Effector CD8-positive, alpha-beta T cell (primary cell): Measurements from ENCODE around the gene IGSF9.

Experiments
- DNase-seq: peaks from one replicate; lab custom pipeline; 2025; lab: John Stamatoyannopoulos, UW

IGSF9 gene

GRCh38 chr1:159933347-159933746 lies 12.1 kb downstream of the IGSF9 start:
- DNase-seq = no peak

DNA sequence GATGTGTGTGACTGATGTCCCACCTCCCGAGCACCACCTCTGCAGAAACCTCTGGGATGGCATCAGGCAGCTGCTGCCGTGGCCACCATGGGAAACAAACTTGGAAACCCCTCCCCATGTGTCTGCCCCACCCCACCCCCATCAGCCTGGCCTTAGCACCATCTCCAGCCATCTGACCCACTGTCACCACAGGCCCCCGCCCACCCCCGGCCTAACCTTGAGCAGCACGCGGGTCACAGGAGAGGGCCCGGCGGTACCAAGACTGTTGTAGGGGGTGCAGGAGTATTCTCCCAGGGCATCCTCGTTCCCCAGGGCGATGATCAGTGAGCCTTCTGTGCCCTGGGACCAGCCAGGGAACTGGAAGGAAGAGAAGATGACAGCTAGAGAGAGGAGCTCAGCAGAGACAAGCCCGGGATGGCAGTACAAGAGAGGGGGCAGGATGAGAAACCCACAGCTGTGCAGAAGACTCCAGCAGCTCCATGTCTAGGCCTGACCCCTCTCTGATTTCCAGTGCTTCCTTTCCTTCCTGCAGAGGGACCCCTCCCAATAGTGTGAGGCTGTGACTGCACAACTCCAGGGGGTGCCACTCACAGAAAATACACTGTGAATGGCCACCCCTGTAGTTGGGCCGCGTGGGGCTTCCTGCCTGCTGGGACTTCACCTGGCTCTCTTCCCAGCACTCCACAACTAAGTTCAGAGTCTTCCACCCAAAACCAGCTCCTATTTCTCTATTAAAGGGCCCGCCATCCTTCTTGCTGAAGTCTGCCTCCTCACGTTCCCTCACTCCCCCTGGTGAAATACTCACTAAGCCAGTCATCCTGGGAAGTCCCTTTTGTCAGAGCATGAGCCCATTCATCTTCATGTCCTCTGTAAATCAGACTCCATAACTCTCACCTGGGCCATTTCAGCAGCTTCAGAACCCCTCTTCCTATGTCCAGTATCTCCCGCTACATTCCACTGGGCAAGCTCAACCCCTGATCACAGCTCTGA lies 12.8 kb downstream of the IGSF9 start:
- no peak for DNase-seq

- DNase-seq = no peak
Measured at GRCh38 chr1:159931795-159932173, 13.6 kb downstream of the IGSF9 start.

DNA sequence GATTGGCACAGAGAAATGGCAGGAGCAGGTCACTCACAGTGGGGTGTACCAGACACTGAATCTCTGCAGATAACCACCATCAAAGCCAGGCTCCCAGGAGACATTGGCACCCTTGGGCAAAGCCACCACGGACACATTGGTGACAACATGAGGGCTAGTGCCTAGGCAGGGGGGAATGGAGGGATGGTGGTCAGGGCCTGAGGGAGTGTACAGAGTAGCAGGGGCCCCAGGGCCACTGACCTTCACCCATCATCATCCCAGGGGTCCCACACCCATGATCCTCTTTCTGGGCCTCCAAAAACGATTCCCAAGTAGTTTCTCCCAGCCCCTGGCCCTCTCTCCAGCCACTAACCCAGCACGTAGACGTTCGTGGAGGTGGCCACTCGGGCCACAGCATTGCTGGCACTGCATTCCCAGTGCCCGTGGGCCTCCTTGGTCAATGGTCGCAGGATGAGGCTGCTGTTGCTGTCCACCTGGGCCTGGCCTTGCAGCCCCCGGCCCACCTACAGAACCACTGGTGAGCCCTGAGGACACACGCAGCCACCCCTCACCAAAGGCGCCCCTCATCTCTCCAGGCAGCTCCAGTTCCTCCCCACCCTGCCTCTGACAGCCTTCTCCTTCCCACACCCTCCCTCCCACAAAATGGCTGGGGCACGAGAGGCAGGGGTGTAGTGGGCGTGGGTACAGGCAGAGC lies 14.2 kb downstream of the IGSF9 start:
- DNase-seq = no peak

DNA sequence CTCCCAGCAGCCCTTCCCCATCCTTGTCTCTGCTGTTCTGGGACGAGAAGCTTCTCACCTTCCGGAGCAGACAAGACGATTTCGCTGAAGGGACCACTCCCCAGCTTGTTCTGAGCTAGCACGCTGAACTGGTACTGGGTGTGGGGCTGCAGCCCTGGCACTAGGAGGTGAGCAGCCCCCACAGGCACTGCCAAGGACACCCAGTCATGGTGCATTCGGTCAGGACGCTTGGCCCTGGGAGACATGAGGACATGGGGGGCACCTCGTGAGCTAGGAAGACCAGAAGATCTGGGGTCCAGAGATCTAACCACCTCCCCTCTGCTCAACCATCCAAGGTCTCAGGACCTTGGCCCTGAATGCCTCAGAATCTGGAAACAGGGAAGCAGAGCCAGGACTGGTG lies 14.8 kb downstream of the IGSF9 start:
- DNase-seq = no peak

DNA sequence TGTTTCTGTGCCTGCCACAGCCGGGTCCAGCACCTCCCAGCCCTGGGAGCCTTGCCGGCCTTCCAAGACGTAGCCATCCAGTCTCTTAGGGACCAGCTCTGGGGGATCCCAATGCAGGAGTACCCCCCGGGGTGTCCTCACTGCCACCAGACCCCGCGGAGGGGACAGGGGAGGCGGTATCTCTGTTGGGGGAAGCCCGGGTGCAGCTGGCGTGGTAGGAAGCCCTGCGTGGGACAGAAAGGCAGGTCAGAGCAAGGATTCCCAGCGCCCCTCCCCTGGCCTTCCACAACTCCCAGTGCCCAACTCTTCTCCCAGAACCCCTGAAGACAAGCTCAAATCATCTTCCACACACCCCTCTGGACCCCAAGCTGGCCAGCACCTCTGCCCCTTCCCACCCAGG lies 15.2 kb downstream of the IGSF9 start:
- DNase-seq = no peak

DNA sequence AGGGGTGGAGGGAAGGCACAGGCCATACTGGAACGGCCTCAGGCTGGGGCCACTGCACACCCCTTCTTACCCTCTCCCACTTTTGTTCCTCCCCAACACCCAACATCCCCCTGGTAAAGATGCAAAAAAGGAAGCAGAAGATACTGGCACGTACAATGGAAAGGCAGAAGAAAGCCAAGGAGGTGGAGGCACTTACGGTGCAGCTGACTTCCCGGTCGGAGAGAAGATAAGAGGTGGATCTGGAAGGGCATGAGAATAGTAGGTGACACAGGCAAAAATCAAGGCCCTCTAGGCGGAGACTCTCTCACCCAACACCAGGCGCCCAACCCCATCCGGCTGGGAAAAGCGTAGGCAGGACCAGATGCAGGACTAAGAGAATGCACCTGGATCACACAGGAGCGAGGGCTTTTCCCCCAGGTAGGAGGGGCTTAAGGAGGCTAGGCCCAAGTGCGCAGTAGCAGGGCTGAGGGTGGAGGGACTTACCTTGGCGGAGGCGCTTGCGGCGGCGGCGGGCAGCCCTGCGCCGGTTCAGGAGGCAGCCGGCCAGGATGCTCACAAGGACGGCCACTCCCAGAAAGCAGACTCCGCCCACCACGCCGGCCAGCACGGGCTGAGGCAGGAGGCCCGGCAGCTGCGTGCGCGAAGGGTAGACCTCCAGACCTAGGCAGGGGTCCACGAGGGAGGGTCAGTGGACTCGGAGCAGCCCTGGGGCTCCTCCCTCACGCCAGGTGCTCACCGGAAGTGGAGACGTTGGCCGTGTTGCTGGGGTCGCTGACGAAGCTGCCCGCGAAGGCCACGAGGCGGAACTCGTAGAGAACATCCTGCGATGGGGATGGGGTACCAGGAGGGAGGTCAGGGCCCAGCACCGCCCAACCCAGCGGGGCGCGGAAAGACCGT lies 16.0 kb downstream of the IGSF9 start:
- no peak for DNase-seq

DNA sequence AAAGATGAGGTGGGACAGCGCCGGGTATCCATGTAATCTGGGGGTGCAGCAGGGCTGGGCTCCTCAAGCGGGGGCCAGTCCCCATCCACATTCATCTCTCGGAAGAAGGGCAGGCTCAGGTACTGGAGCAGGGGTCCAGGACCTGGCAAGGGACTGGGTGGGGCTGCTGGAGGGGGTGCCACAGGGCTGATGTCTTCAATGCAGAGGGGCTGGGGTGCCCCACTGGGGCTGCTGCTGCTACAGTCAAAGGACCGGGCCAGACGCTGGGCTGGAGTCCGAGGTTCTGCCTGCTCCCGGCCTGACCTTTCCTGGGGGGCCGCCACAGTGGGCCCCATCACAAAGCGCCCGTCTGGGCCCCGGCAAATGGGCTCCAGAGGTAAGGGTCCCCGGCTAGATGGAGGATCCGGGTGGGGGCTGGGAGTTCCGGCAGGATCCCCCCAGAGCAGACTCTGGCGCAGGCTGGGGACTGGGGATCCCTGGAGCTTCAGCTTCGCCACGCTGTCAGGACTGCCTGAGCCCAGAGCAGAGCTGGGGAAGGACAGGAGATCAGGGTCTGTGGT lies 16.8 kb downstream of the IGSF9 start:
- DNase-seq = no peak

DNA sequence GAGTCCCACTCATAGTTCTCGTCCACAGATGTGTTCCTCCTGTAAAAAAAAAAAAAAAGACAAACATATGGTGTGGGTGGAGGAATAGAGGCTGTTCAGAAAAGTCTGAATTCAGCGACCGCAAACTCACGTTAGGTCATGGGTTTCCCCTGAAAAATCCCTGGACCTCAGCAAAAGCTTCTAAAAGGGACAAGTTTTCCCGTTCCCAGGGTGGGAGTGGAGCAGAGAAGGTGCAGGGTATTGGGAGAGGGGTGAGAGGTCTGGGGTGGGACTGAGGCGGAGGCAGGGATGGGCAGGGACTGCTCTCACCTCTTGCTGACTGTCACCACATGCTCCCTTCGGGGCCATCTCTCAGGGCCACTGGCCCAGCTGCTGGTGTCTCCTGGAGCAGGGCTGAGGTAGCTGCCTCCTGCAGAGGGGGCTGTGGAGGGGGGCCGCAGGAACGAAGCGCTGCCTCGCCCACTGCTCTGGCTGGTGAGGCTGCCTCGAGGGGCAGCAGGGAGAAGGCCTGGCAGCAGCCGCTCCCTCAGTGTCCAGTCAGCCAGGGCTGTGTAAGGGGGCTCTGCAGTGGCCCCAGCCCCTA lies 17.5 kb downstream of the IGSF9 start:
- no peak for DNase-seq

DNA sequence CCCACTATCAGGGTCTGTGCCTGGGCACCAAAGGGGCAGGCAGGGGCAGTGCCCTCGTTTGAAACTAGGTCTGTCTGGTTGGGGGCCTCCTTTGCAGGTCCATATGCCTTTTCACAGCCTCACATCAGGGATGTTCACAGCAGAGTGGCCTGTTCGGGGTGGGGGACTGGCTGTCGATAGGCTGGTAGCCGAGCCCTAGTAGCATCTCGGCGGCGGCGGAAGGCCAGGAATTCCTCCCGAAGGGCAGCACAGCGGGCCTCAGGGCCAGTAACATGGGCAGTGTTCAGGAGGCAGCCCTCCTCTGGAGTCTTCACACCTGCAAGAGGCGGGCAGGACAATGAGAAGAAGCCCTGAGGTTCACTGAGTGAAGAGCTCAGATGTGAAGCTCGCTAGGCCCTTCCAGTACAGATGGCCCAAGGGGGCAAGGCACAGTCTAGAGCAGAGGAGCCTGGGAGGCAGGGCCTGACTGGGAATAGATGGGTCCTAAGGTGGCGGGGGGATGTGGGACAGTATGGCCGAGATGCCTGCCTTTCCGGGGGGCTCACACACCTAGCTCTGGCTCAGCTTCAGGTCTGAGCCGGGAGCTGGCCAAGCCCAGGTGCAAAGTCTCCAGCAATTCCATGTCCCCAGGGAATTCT lies 18.1 kb downstream of the IGSF9 start:
- no peak for DNase-seq

DNA sequence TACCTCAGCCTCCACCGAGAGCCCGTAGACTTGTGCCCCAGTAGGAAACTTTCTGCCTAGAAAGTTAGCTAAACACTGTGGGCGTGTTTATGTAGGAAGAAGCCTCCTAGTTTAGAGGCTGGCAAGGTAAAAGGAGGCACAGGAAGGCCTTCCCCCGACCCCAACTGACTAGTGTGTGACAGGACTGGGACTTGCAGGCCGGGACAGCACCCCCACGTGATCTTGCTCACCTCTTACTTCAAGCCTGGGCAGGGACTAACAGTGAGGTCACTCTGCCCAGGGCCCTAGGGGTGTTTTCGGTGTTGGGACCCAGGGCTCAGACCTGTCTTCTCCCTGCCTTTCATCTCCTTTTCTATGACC lies 19.7 kb downstream of the IGSF9 start:
- peak; percentile 55 for DNase-seq

GRCh38 chr1:159924791-159925718 lies 20.4 kb downstream of the IGSF9 start, which contains the start of gene TAGLN2:
Gene TAGLN2 (minus strand): TSS chr1:159925507. CDS start chr1:159920509, 4,998 bp downstream.
- peak; percentile 82 for DNase-seq

GRCh38 chr1:159924025-159924790 lies 21.2 kb downstream of the IGSF9 start:
- peak; percentile 65 for DNase-seq

GRCh38 chr1:159923203-159924024 lies 22.0 kb downstream of the IGSF9 start:
- DNase-seq = peak; percentile 85

DNA sequence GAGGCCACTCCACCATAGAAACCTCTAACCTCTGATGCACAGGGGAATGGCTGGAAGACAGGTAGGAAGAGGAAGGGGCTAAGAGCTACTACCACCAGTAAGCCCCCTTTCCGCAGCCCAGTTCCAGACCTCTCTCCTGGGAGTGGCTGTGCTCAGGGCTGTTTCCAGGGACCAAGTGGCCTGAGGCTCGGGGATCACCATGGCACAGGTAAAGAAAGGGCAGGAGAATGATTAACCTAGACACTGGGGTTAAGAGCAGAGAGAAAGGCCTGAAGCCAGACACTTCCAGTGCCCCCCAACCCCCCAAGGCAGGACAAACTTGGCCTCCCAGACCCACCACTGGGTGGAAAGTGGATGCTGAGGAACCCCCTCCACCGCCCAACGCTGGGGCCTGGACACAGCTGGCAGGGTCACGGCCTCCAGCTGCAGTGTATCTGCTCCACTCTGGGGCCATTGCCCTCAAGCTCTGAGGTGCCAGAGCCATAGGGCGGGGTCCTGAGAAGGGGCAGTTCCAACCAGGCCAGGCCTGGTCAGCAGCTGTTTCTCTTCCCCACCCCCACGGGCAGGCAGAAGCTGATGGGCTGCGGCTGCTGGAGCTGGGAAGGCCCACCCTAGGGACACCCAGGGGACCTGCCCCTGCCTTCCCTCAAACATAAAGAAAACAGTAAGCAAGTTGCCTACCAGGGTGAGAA lies 22.8 kb downstream of the IGSF9 start:
- DNase-seq = no peak

DNA sequence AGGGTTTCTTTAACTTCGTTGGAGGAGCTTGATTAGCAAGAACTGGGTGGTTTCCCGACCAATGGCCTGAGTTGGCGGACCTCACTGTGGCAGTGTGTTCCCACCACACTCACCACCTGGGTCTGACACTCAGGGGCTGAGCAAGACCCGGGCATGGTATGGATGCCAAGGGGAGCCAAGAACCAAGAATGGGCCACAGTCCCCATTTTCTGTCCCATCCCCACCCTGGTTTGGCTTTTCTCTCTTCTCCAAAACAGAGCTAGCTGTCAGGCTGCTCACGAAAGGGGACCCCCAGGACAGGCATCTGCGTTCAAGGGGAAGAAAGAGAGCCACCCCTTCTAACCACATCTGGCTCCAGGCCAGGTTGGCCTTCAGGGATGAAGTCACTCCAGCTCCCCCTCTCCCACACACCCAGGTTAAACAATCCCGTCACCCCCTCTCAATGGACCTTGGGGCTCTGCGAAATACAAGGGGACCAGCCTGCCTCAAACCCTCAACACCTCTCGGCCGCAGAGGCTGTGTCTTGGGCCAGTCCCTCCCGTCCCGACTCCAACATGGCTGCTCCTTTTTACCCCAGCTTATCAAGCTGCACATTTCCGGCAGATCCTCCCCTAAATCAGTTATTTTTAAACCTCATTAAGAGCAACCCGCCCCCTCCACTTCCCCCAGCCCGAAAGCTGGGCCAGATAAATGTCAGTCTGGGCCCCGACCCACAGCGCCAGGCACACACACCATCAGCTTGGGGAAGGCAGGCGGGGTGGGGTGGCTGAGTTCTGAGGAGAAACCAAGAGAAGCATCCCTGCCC lies 23.5 kb downstream of the IGSF9 start:
- no peak for DNase-seq

DNA sequence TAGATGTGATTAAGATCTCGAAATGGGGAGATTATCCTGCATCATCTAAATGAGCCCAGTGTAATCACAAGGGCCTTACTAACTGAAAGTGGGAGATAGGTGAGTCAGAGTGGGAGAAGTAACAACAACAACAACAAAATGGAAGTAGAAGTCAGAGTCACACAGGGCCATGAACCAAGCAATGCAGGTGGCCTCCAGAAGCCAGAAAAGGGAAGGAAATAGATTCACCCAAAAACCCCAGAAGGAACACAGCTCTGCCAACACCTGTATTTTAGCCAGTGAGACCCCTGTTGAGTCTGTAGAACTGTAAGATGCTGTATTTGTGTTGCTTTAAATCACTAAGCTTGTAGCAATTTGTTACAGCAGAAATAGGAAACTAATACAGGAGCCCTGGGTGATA lies 24.2 kb downstream of the IGSF9 start:
- no peak for DNase-seq
